Measurements from ENCODE around the gene IL4I1.

DNA sequence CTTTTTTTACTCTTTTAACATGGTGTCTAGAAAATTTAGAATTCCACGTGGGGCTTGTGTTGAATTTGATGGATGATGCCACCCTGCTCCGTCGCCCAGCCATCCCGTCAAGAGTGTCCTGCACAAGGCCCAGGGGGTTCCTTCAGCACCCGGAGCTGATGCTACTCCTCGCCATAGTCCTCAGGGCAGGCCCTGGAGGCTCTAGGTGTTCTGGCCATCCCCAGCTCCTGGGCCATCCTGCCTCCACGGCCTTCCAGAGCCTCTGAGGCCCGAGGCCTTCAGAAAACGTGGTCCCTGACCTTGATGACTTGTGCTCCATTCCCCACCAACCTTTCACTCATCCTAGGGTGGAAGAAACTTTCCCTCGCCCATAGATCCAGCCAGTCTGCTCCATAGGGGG is 22.9 kb downstream of the IL4I1 start:
- TF ChIP-seq, protein P1, sequence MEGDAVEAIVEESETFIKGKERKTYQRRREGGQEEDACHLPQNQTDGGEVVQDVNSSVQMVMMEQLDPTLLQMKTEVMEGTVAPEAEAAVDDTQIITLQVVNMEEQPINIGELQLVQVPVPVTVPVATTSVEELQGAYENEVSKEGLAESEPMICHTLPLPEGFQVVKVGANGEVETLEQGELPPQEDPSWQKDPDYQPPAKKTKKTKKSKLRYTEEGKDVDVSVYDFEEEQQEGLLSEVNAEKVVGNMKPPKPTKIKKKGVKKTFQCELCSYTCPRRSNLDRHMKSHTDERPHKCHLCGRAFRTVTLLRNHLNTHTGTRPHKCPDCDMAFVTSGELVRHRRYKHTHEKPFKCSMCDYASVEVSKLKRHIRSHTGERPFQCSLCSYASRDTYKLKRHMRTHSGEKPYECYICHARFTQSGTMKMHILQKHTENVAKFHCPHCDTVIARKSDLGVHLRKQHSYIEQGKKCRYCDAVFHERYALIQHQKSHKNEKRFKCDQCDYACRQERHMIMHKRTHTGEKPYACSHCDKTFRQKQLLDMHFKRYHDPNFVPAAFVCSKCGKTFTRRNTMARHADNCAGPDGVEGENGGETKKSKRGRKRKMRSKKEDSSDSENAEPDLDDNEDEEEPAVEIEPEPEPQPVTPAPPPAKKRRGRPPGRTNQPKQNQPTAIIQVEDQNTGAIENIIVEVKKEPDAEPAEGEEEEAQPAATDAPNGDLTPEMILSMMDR (IDR thresholded peaks at IDR 0.05): no peak
- TF ChIP-seq POLR2AphosphoS5 (IDR thresholded peaks at IDR 0.05; ENCODE audit: low read depth, low read length): no peak
- no peak for TF ChIP-seq TCF7L2 (IDR thresholded peaks at IDR 0.05; ENCODE audit: low read depth, low read length)
- TF ChIP-seq SIN3A (IDR thresholded peaks at IDR 0.05; ENCODE audit: borderline replicate concordance, insufficient read depth, low read depth, low read length): no peak

Data from Panc1 (cell line).